HG02678 (cell line): Measurements from ENCODE around the gene FCRLB.
"Not testable (repeated sequence)": the region's sequence is repeated elsewhere in the genome, so short reads cannot be mapped to it uniquely, and the experiment has no call there.

Experiments used
- ATAC-seq: cut with Tn5 transposase; IDR thresholded peaks from one replicate; pipeline ENCODE4 v1.9.1; 2021; ENCODE audit warnings: mild to moderate bottlenecking, moderate library complexity; ENCODE audit not compliant: unreplicated experiment

The FCRLB gene

DNA sequence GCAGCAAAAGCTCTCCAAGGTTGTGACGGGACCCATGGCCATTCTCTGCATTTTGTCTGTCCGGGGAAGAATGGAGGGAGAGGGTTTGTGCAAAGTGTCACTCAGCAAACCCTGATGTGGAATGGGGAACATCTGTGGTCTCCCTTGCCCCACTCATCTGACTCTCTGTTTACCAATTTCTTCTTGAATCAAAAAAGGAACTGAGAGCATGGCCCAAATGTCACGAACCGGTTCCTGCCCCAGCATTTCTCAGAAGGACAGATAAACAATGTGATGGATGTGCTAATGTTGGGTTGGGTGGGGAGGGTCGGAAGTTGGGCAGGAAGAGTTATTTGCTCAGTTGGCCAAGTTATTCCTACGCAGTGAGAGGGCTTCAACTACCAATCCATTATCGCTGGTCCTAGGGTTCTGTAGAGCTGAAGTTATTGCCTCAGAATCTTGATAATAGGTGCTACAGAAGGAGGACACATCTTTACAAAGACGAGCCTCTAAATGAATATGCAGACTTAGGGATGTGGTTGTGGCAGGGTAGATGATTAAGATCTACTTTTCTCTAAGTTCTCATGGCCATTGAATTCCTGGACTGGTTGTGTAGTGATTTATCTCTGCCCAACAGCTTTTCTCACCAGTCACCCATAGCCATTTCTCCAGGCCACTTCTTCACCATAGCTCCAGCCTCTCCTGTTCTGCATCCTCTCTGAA is 18.7 kb downstream of the FCRLB start:
- ATAC-seq = no peak

DNA sequence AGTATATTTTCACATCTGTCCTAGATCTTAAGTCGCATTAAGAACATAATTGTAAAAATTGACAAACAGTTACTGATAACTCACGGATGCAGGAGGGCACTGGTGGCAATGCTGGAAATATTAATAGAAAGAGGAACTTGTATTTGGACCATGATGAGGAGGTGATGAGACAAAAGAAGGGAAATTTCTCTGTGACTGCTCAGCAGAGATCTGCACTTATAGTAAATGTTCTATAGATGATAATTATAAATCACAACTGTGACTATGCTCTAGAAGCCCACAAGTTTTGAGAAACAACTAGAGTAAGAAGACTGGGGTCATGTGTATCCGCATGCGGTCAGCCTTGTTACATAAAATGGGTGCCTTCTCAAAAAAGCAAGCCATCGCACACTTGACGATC is 19.6 kb downstream of the FCRLB start:
- ATAC-seq = no peak

DNA sequence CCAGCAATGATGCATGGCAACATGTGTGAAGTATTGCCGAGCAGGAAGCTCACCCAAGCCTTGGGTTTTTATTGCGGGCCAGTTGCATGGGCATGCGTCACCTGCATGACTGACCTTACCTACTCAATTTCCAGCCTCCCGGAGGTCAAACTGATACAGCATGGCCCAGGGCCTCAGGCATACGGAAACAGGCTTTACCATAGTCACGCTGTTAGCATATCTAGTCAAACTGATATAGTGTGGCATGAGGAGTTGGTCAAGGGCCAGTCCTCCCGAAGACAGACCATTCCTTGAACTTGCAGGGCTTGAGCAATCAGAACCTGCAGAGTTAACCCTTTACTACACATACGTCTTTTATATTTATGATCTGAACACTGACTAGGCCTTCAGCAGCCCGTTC is 21.9 kb downstream of the FCRLB start:
- ATAC-seq = no peak

DNA sequence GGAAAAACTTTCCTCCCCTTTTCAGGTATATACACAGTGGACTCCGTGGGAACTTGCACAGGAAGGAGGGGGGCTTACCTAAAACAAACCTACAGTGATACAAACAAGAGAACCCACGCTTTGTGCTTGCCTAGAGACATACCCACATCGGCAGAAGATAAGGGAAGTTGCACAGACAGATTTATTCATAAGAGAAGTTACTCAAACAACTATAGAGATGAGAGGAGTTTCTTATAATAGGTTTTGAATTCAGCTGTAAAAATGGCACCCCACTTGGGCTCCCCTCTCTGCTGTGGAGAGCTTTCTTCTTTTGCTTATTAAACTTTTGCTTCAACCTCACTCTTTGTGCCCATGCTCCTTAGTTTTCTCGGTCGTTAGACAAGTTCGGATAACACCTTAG is 26.5 kb downstream of the FCRLB start:
- ATAC-seq = no peak

DNA sequence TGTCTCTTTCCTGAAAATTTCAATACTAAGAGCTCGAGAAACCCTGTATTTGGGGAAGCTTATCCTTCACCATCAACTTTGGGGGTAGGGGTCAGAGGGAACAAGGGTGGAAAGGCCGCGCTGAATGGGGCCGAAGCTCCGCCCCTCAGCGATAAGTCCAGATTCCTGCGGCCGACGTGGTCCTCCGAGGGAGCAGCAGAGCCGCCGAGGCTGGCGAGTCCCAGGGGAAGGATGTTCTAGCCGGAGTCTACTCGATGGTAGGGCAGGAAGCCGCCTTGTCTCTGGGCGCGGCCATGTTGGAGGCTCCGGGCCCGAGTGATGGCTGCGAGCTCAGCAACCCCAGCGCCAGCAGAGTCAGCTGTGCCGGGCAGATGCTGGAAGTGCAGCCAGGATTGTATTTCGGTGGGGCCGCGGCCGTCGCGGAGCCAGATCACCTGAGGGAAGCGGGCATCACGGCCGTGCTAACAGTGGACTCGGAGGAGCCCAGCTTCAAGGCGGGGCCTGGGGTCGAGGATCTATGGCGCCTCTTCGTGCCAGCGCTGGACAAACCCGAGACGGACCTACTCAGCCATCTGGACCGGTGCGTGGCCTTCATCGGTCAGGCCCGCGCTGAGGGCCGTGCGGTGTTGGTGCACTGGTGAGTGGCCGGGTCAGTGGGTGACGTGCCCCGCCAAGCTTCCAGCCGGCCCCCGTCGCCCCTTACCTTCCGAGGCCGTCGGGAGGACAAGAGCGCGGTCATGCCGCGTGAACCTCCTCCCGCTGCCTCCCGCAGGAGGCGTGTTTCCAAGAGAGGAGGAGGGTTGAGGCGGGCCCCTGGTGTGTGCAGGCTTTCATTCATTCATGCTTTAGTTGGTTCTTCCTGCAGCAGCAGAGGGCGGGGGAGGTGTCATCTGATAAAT is 28.4 kb downstream of the FCRLB start, which contains the start of gene DUSP12:
Gene DUSP12 (plus strand): TSS at position 278 of the 899 bp plus-strand sequence. CDS start 16 bp downstream, at position 294.
- peak; percentile 98 for ATAC-seq

DNA sequence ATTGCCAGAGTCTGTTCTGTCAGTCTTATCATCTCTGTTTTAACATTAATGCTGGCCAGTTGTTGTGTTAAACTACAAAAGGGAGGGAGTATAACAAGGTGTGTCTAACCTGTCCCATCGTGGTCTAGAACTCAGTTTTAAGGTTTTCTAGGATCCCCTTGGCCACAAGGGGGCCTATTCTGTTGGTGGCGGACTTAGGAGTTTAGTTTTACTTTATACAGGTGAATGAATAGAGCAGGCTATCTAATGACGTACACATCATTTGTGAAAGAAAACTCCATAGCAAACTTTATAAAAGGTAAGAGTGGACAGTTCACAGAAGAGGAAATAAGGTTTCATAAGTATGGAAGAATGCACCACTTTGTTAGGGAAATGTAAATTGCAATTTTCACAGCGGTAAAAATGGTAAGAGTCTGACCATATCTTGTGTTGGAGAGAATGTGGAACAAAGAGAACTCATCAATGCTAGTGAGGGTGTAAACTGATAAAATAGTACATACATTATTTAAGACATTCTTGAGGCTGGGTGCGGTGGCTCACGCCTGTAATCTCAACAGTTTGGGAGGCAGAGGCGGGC is 42.3 kb downstream of the FCRLB start:
- no peak for ATAC-seq

- ATAC-seq = peak; percentile 67
Observed at GRCh38 chr1:161766102-161766981, 45.0 kb downstream of the FCRLB start, which contains the start of gene ATF6. Gene ATF6 (plus strand): TSS chr1:161766320. CDS start chr1:161766361, 41 bp downstream.

DNA sequence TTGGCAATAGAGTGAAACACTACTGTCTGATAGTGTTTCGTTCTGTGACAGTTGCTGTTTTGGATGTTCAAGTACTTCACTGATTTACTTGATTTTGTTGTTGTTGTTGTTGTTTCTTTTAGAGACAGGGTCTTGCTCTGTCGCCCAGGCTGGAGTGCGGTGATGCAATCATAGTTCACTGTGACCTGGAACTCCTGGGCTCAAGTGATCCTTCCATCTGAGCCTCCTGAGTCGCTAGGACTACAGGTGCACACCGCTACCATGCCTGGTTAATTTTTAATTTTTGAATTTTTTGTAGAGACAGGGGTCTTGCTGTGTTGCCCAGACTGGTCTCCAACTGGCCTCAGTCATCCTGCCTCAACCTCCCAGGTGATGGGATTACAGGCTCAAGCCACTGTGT is 47.1 kb downstream of the FCRLB start:
- ATAC-seq = no peak

DNA sequence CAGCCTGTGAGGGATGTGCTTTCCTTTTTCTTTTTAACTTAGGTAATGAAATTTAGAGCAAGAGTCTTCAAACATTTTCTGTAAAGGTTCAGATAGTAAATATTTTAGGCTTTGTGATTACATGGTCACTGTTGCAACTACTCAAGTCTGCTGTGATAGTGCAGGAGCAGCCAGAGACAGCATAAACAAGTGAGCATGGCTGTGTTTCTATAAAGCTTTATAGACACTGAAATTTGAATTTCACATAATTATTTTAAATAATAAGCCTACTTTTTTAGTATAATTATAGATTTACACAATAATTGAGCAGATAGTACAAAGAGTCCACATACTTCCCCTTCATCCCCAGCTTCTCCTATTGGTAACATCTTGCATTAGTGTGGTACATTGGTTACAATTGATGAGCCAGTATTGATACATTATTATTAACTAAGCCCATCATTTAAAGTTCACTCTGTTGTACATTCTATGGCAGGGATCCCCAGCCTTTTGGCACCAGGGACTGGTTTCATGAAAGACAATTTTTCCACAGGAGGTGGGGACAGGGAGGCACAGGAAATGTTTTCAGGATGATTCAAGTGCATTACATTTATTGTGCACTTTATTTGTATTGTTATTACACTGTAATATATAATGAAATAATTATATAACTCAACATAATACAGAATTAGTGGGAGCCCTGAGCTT is 47.8 kb downstream of the FCRLB start:
- no peak for ATAC-seq

DNA sequence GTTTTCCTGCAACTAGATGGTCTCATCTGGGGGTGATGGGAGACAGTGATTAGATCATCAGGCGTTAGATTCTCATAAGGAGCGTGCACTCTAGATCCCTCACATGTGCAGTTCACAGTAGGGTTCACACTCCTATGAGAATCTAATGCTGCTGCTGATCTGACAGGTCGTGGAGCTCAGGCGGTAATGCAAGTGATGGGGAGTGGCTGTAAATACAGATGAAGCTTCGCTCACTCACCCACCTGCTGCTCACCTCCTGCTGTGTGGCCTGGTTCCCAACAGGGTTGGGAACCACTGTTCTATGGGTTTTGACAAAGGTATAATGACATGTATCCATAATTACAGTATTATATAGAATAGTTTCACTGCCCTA is 48.3 kb downstream of the FCRLB start:
- ATAC-seq = not testable (repeated sequence)

DNA sequence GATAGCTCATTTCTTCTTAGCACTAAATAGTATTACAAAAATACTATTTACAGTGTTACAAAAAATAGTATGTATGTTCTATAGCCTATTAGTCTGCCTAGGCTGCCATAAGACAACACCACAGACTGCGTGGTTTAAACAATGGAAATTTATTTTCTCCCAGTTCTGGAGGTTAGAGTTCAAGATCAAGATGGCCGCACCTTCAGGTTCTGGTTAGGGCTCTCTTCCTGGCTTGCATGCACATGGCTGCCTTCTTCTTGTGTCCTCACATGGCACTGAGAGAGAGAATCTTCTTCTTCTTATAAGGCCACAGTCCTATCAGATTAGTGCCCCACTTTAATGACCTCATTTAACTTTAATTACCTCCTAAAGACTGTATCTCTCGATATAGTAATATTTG is 48.9 kb downstream of the FCRLB start:
- ATAC-seq = no peak

DNA sequence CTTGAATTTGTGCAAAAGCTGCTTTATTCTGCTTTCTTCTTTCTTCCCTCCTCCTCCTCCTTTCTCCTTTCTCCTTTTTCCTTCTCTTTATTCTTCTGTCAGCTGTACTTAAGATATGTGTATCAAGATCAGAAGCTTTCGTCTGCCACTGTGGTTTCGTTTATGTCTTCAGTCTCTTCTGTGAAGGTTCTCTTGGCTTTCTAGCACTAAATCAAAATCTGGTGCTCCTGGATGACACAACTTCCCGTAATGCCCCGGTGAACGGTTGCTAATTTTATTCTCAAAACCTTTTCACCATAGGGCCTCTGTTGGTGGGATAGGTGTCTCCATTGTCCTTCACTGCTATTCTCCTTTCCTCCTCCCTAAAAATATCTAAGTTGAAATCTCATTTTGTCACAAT is 49.8 kb downstream of the FCRLB start:
- ATAC-seq = no peak

DNA sequence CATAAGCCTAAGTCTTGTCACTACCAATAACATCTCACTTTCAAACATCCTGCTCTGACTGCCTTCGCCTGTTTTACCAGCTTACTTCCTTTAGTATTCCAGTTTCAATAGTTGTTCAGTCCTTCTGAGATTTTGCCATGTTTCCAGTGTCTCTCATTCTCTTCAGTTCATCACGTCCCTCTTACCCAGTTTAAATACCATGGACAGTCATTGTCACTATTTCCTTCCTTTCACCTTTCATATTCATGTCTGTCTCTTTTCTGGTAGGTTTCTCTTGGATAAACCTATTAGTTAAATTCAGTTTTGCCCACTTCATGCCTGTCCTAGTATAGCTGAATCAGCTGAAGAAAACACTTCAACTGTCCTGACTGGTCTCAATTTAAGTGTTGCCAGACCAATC is 50.6 kb downstream of the FCRLB start:
- ATAC-seq = no peak

DNA sequence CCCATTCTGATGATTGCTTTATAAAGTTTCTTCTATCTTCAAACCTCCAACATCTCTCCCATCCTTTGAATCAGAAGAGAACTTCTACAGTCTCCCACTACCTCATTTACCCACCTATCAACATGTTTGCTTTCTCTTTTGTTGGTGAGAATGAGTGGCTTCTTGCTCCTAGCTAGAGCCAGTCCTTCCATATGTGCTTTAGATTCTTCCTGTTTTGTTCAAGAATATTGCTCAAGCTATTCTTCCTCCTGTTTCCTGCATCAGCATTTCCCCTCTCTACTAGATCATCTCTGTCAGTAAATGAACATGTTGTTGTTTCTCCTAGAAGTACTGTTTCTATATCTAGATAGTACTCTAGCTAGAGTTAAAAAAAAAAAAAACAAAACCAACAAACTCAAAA is 51.1 kb downstream of the FCRLB start:
- no peak for ATAC-seq

GRCh38 chr1:161773791-161774190 is 52.4 kb downstream of the FCRLB start:
- no peak for ATAC-seq

DNA sequence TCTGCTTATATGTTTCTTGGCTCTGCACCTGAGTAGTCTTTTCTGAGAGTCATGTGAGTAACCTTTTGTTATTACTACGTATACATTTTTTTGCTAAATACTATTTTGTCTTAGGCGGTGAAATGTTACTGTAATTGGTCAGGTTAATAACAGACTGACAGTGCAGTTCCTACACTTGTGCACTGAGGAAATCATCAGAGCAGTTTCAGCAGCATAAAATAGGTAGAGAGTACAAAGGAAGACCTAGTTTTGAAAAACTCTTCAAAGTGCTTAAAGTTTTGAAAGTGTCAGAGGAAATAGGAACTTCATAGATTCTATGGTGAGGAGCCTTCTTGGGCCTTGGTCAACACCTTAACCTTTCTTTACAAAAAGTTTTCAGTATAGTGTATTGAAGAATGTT is 55.9 kb downstream of the FCRLB start:
- no peak for ATAC-seq
